Measurements from ENCODE around the gene LYVE1. TPM values are rescaled to one million over a fixed set of nuclear protein-coding genes. Genes with fewer than 3 reads are reported as not detected.
A peak's percentile ranks its signal among the peaks of the same experiment; 100 is the strongest.
"Not testable (repeated sequence)": the region's sequence is repeated elsewhere in the genome, so short reads cannot be mapped to it uniquely, and the experiment has no call there.

The LYVE1 gene, protein sequence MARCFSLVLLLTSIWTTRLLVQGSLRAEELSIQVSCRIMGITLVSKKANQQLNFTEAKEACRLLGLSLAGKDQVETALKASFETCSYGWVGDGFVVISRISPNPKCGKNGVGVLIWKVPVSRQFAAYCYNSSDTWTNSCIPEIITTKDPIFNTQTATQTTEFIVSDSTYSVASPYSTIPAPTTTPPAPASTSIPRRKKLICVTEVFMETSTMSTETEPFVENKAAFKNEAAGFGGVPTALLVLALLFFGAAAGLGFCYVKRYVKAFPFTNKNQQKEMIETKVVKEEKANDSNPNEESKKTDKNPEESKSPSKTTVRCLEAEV
- 48.0 TPM for total RNA-seq

- peak; percentile 44 for DNase-seq
Observed at GRCh38 chr11:10568486-10568941, at the start of gene LYVE1. Gene LYVE1 (minus strand): TSS chr11:10568665. CDS start chr11:10568532, 133 bp downstream.

DNA sequence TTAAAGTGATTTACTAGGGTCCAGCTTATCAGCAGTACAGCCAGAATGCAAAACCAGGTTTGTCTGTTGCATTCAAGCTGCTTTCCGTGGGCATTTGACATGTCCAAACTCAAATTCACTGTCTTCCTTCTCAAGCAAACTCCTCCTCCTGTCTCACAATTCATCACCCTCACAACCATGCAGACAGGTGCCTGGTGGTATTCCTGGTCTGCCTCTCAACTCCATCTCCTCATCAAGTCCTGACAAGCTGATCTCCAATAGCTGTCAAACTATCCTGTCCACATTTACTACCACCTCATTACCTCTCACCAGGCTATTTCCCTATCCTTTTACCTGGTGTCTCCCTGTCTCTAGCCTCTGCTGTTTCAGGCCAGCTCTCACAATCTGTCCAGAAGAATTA, 49.1 kb upstream of the LYVE1 start:
- no peak for DNase-seq

DNA sequence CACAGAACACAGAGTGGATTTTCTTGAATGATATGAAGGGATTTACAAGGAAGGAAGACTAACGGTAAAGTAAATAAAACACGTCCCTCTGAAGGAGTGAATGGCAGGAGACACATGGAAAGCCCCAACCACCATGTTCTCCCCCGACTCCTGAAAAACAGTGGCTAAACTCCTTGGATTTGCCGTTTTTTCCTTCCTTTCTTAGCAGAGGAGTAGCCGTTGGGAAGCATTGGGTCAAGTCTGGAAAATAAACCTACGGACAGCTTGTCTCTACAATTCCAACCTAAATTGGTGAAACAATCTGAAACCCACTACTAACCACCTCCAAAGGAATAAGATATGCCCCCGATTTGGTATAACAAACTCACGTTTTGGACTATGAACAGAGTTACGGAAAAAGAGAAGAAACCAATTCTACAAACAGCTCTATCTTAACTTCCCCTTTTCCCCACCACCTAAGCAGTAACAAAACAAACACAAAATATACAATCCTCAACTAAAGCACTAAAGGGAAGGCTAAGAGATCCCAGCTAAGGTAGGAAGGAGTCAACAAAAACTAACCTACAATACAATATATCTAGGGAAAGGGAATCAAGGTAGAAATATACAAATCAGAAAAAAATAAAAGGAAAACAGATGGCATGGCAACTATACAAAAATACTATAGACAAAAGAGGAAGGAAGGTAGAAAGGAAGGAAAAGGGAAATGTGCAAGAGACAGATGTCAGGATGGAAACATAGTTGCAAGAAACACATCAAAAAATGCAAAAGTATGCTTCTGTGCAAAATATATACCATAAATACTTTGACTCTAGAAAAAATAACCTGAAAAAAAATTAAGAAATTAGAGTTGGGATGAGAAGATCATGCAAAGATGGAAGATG, 43.8 kb upstream of the LYVE1 start:
- no peak for DNase-seq

GRCh38 chr11:10609636-10610035, 41.2 kb upstream of the LYVE1 start:
- no peak for DNase-seq

DNA sequence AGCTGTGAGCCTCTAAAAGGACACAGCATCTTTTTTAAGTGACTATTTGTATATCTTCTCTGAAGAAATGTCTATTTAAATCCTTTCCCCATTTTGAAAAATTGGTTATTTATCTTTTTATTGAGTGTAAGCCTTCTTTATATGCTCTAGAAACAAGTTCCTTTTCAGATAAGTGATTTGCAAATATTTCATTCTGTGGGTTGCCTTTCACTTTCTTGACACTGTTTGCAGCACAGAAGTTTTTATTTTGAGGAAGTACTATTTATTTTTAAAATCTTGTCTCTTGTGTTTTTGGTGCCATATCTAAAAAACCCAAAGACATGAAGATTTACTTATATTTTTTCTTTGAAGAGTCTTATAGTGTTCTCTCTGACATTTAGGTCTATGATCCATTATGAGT, 40.1 kb upstream of the LYVE1 start:
- DNase-seq, result no peak

DNA sequence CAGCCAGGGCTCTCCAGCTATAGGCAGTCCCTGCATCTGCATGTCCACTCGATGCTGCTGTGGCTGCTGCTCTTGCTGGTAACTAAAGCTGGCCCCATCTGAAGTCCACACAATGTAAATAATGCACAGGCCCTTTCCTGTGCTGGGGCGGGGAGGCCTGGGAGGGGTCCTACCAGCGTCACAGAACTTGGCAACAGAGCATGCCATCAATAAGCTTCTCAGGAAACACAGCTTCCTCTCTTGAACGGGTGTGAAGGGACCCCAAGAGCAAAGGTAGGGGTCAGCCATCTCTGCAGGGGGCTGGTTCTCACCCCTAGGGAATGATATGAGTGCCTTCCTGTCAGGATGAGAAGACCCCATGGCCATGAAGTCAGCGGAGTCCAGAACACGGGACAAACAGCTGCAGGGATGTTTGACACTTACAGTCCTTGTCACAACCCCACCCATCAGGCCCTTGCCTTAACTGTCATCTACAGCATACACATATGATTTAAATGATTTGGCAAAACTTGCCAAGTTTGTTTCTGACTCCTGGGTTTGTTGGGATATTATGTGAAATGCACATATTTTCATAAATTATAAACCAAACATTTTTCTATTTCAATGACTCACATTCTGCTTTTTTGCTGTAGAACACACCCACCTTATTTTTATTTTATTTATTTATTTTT, 39.1 kb upstream of the LYVE1 start:
- DNase-seq, result peak; percentile 18

- no peak for DNase-seq
Observed at GRCh38 chr11:10606536-10607208, 38.2 kb upstream of the LYVE1 start.

DNA sequence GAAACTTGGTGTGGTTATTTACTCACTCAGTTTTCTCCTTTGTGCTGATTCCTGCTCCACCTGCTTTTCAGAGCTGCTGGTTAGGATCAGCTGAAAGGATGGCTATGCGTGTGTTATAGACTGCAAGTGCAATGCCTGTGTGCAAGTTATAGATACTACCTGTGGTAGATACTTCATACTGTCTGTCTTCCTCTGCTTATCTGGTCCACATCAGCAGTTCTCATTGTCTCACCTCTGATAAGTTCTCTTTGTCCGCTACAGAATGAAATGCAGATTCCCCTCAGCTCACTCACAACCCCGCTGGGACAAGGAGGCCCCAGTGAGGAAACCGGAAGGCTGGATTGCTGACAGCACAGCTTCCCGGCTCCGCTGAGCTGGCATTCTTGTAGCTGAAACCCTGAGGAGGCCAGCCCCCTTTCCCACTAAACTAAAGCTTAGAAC, 37.5 kb upstream of the LYVE1 start:
- DNase-seq, result peak; percentile 78

DNA sequence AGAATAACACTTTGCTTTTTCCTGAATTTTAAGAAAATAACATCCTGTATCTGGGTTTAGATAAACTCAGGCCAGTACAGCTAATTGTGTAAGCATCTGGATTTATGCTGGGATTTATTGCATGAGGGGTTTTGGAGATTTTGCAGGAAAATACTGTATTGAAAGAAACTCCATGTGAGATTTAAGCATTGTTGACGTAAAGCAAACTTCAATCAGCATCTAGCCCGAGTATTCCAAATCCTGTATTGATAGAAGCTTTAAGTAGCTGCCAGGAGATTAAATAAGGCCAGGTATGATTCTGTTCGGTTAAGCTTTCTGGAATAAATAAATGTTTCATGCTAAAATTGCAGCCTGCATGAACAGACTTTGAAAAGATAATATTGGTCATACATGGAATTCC, 36.3 kb upstream of the LYVE1 start:
- no peak for DNase-seq

GRCh38 chr11:10604340-10604748, 35.9 kb upstream of the LYVE1 start:
- DNase-seq, result no peak

- DNase-seq, result no peak
Observed at GRCh38 chr11:10603721-10604297, 35.3 kb upstream of the LYVE1 start.

DNA sequence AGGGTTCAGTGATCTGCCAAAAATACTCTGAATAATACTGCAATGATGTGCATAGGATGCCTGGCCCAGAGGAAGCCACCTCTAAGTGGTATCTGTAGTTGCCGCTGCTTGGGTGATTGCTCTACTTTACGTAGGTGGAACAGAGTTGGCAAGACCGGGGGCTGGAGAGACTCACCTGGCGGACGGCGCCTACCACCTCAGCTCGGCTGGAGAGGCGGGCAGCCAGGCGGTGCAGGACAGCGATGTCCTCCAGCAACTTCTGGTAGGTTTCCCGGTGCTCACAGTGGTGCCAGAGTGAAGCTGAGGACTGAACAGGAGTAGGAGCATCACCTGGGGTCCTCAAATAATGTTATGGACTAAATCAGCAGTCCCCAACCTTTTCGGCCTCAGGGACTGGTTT, 34.5 kb upstream of the LYVE1 start:
- DNase-seq, result no peak

DNA sequence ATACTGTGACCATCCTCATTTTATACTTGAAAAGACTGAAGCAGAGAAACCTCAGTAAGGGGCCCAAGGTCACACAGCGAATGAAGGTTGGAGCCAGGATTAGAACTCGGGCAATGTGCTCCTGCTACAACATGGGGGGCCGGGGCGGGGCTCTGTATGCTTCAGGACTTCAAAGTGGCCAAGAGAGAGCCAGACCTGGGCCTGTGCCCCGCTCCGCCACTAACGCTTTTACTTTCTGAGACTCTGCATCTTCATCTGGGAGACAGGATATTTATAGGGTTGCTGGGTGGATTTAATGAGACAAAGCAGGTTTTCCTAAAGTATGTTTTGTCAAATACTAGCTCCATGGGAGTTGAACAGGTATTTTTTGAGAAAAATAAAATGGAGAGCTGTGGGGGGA, 33.9 kb upstream of the LYVE1 start:
- no peak for DNase-seq

DNA sequence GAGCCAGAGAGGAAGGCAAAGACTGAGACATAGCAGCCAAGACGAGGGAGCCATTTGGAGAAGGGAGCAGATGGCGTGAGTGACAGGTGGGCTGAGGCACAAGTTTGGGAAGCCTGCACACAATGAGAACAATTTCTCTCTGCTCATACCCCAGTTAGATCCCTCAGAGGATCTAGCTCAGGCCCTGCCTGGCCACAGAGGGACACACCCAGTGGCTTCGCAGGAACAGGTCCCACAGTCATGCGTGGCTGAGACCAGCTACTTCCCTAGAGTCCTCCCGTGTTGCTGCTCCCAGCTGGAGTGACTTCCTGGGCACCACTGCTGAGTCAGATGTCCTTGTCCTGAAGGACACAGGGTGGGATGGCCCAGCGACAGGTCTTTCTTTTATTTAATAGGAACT, 33.4 kb upstream of the LYVE1 start:
- DNase-seq, result no peak

DNA sequence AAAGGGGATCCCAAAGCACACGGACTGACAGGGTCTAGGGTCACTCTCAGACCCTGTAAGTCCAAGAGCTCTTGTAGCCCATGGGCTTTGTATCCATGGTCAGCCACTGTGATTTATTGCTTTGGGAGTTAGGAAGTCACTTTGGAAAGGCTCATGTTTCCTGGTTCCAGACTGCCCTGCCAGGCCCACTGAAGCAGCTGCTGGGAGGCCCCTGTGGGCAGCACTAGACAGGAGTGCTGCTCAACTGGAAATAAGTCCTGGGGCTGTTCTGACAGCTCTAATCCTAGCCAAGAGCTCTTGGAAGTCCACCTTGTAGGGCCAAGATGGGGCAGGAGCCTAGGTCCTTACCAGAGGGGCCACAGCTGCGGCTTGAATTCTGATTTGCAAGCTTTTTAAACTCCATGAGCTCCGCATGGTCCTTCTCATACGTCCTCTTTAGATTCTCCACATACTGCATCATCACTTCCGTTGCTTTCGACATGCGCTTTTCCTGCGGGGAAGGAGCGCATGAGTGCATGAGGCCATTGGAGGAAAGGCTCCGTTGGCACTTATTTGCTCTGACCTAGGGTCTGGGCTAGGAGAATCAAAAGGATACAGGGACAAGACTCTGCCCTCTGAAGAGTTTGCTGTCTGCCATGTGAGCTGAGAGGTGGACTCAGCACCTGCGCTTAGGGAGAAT, 32.2 kb upstream of the LYVE1 start:
- peak; percentile 14 for DNase-seq

GRCh38 chr11:10599388-10600175, 31.1 kb upstream of the LYVE1 start:
- no peak for DNase-seq

DNA sequence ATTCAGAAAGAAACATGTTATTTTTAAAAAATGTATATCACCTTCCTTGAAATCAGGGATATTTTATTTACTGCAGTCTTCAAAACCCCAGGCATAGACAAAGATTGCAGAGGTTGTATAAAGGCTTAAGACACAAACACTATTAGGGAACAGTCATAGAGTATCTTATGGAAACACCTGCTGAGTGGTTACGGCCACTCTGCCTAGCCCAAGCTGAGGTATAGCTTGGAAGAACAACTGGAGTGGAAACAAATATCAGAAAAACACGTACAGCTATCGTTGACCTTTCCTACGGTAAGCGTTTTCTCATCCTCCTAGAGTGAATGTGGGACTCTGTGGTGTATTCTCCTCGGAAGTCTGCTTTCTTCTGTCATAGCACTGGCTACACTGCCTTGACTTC, 30.4 kb upstream of the LYVE1 start:
- no peak for DNase-seq

DNA sequence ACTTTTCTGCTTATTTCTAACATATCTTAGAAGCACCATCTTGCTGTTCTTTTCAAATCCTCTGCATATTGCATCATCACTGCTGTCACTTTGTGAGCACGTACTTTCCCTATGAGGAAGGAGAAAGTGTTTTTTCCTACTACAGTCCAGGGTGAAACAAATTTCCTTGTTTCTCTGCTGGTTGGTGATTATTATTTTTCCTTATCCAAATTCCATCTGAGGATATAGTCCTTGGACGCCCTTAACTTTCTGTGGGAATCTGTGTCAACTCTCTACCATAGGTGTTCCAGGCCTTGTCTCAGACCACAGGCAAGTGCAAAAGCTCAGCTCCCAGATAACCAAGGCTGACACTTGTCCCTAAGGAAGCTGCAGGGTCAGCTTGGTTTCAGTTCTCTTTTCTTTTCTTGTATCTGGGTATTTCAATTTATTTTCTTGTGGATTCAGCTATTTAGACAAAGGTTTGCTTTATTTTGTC, 29.4 kb upstream of the LYVE1 start:
- no peak for DNase-seq

DNA sequence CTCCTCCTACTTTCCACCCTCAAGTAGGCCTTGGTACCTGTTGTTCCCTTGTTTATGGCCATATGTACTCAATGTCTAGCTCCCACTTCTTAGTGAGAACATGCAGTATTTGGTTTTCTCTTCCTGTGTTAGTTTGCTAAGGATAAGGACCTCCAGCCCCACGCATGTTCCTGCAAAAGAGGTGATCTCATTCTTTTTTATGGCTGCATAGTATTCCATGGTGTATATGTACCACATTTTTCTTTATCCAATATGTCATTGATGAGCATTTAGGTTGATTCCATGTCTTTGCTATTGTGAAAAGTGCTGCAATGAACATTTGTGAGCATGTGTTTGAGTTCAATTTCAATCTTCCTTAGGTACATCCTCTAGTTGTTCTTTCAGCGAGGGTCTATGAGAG, 27.4 kb upstream of the LYVE1 start:
- not testable (repeated sequence) for DNase-seq

GRCh38 chr11:10594407-10594806, 25.9 kb upstream of the LYVE1 start:
- no peak for DNase-seq

Data from skin of body (tissue), 2 donors.